GM18517 (cell line): Measurements from ENCODE around the gene NRIP2.
A peak's percentile ranks its signal among the peaks of the same experiment; 100 is the strongest.

Experiments
- ATAC-seq: cut with Tn5 transposase; IDR thresholded peaks from one replicate; pipeline ENCODE4 v1.9.1; 2021; ENCODE audit warnings: mild to moderate bottlenecking, moderate library complexity; ENCODE audit not compliant: unreplicated experiment

Gene NRIP2

DNA sequence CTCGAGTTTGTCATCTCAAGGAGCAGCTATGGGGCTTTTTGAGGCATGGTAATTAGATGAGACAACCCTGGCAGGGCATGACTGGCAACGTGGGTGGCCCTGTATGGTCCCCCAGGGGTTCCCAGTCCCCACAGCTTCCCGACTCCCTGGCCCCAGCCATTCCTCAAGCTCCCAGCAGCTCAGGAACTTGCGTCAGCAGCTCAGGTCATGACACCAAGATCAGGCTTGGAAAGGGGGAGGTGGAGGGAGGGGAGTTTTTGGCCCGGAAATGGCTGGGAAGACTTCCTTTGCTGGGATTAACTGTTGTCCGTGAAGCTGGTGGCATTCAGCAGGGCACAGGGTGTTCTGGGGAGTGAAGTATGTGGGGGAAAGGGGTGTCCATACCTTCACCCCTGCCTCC, 10.4 kb upstream of the NRIP2 start:
- no peak for ATAC-seq

DNA sequence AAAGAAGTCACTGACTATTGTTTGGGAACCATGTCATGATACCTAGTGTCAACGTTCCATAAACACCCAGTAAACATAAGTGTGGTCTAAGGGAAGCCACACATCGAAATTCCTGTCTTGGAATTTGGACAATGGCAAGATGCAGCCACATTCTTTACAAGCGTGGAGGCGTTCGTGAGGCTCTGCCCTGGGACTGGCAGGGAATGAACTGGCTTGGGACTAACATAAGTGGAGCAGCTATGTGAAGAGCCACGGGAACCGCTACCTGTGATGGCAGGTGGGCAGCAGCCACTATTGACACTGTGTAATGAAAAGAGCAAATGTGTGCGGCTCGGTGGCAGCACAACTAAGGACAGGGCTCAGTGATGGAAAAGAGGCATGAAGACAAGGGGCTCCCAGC, 10.0 kb upstream of the NRIP2 start:
- no peak for ATAC-seq

DNA sequence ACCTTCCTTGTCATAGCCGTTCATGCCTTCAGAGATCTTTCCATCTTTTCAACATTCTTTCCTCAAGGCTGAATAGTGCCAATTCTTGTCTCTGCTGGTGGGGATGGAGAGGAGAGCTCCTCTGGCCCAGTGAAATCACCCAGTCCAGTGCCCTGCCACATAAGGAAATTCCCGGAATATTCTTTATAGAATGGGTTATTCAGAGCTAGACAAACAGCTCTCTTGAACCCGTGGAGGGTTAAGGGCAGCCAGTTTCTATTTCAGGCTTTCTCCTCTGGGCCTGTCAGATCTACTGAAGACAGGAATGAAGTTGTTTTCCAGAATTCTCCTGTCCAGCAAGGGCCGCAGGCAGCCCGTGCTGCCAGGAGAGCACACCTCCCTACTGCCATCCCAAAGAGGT, 8.1 kb upstream of the NRIP2 start:
- no peak for ATAC-seq

DNA sequence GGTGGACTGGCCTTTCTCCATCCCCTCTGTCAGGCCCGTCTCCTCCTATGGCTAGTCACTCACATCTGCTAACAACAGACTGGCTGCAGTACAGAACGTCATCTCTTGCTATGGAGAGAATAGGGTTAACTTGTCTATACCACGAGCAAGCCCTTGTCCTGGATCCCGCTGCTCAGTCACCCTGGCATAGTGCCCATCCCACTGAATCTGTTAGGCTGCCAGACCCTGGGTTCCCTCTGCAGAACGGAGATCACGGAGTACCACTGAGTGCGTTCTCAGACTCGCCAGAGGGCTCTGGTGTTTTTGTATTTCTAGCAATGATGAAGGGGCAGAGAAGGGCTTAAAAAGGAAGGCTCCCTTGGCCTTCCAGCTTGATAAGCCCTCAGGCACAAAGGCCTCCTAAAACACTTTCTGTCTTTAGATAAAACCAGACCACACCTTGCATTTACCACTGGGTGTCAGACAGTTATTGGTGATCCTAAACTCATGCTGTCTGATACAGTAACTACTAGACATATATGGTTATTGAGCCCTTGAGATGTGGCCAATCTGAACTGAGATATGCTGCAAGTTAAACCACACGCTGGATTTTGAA, 6.3 kb upstream of the NRIP2 start:
- ATAC-seq: no peak

DNA sequence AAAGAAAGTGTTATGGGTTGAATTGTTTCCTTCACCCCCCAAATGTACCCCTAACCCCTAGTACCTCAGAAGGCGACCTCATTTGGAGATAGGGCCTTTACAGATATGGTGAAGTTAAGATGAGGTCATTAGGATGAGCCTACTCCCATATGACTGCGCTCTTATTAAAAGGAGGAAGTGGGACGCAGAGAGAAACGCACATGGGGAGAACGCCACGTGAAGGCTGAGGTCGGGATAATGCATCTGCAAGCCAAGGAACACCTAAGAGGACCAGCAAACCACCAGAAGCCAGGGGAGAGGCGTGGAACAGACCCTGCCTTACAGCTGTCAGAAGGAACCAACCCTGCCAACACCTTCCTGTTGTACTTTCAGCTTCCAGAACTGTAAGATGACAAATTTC, 1.7 kb upstream of the NRIP2 start:
- no peak for ATAC-seq

DNA sequence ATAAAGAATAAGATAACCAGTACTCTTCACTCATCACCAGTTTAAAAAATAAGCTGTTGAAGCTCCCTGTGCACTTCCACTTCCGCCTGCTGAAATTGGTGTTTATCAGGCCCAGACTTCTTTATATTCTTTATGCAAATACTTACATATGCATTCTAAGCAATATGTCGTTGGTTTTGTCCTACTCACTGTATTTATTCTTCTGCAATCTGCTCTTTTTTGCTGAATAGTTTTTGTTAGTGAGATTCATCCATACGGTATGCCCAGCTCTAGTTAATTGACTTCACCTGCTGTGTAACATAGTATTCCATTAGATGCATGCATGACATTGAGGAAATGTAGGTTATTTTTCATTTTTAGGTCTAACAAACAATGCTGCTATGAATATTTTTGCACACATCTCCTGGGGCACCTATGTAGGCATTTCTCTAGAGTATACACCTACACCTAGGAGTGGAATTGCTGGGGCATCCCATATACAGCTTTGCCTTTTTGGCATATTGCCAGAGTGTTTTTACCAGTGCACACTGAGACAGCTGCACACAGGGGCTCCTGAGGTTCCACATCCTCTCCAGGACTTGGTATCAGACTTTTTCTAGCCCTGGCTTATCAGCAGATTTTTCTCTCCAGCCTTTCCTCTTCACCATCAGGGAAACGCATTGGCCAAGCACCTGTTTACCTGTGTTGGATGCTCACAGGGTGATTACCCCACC, 1.0 kb upstream of the NRIP2 start:
- ATAC-seq: no peak

DNA sequence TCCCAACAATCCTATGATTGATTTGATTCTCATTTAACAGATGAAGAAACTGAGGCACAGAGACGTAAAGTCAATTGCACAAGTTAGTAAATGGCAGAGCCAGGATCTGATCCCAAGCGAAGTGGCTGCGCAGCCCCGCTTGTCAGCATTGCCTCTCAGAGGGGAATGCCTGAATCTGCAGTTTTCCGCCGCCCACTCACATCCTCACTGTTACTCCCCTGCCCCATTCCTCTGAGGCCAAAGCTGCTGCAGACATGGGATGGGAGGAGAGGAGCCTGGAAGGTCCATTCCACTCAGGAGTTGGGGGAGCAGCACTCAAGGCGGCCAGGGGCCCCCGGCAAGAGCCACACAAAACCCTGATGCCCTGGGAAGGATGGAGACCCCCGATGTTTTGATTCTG, 1.0 kb downstream of the NRIP2 start:
- ATAC-seq: no peak

DNA sequence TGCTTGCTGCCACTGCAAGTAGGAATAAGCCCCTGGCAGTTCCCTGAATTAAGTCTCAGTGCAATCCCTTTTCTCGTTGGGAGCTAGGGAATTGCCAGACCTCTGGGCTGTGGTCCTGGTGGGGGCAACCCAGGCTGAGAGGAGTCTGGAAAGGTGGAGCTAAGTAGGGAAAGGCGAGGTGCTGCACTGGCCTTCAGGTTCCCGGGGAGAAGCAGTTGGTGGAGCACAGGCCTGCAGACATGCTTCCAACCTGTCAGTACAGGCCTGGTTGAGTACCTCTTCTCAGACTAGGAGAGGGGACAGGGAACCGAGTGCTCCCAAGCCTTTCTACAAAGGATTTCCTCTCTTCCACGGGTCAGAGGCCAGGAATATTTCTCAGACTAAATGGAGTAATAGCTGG, 1.5 kb downstream of the NRIP2 start:
- ATAC-seq: no peak

DNA sequence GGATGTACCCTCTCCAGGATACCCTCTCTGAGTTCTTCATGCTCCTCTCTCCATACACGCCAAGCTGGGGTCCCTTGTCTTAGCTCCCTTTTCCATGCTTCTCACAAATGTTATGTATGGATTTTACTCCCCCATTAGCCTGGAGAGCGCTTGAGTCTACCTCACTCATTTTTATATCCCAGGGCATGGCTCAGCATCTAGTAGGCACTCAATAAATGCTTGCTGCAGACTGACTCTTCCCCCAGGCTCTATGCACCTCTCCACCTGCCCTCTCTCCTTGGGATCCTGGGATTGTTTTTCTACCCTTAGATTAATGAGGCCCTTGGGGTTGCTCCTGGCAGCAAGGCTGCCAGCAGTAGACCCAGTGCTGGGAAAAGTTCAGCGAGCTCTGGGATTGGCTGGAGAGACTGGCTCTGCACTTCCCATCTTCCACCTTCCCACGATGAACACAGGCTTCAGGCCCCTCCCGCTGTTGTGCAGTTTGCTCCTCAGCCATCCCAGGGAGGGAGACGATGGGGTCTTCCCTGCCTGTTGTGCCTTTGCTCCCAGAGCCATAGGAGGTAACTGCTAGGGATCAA, 2.2 kb downstream of the NRIP2 start:
- no peak for ATAC-seq

DNA sequence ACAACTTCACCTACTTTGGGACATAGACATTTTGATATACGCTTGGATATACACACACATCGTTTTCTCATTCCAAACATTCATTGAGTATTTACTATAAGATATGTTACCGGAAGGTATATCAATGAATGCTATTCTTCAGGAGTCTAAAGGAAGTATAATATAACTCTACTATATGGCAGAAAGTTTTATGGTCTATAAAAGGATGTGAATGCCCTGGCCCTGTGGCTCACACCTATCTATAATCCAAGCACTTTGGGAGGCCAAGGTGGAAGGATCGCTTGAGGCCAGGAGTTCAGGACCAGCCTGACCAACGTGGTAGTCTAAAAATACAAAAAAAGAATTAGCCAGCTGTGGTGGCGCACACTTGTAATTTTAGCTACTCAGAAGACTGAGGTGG, 5.6 kb downstream of the NRIP2 start:
- ATAC-seq: no peak

DNA sequence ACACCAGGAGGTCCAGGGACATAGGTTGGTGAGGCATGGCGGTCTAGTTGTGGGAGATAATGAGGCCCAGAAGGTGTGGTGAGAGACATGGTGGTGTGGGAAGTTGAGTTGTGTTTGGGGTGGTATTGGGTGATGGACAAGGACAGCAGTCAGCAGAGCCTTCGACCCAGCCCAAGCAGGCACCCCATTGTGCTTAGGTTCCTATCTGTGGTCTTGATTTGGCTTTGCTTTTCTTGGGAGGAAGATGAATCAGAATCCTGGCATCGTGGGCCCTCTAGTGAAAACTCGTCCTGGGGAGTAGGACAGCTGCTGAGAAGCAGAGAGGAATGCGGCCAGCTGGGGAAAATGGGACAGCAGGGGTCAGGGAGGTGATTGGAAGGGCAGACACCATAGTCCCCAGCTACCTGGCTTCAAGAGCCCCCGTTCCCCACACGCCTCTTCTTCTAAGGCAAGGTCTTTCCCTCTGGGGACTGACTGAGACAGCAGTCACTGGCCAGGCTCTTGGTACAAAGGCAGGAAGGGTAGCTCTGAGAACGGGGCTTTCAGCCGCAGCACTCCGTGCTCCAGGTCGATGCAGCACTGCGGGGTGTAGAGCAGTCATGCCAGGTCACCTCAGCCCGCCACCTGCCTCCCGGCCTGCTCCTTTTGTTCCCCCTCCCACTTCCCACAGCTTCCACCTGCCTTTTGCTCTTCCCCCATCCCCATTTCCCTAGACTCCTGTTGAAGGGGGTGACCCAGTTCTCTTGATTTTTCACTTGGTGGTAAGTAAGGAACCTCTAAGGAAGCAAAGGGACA, 7.9 kb downstream of the NRIP2 start:
- ATAC-seq: no peak

DNA sequence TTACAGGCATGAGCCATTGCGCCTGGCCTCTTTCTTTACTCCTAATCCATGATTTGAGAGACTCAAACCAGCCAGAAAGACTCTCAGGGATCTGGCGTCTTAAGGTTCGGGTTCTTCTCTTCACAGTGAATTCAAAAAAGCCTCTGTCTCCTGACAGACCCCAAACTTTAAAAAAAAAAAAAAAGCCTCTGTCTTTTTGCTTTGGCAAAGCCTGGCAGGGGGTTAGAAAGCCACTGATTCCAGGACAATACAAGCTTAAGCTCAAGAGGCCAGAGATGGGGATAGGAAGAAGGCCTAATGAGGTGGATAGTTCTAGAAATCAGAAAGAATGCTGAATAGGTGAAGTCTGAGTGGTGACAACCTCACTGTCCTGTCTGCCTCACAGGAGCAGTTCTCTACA, 8.8 kb downstream of the NRIP2 start:
- ATAC-seq: no peak

DNA sequence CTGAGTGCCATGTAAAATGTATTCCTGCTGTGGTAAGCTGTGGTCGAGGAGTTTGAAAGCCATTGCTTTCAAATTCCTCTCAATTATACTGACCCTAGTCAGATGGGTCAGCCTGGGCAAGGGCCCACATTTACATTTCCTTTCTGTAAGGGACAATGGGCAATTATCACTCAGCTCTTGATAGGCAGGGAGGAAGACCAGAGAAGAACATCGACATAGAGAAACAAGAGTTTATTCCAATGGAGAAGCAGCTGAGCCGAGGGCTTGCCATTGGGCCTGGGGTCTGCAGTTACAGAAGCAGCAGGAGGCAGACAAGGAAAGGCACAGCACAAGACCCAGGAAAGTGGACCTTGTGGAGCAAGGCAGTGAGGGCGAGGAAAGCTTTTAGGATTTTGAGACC, 9.7 kb downstream of the NRIP2 start:
- ATAC-seq: no peak

DNA sequence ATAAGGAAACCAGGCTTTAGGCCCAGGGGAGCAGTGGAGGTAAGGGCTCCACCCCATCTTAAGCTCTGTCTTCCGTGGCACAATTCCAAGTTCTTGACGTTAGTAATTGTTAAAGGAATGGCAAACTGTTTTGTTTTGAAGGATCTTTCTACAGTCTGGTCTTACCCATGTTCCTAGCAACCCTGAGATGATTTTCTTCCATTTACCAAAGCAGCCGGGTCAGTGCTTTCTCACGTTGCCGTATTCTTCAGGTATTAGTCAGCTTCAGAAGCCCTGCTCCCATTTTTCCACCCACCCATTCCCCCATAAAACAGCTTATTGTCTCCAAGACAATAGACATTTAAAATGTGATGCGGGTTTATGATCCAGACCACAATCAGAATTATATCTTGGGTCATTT, 10.3 kb downstream of the NRIP2 start:
- ATAC-seq: no peak

DNA sequence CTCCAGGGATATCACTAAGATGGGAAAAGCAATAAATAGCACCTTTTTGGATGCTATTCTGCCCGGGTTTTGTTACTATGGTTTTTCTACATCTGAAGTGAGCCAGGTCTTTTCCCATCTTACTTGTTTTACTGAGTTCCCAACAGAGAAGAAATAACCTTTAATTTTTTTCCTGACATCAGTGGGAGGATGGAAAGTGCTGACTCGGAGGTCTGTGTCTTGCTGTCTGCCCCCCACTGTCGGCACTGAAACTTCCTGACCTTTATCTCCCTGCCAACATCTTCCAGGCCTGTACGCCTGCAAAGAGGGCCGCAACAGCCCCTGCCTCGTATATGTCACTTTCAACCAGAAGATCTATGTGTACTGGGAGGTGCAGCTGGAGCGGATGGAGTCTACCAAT, 11.4 kb downstream of the NRIP2 start:
- ATAC-seq: no peak

DNA sequence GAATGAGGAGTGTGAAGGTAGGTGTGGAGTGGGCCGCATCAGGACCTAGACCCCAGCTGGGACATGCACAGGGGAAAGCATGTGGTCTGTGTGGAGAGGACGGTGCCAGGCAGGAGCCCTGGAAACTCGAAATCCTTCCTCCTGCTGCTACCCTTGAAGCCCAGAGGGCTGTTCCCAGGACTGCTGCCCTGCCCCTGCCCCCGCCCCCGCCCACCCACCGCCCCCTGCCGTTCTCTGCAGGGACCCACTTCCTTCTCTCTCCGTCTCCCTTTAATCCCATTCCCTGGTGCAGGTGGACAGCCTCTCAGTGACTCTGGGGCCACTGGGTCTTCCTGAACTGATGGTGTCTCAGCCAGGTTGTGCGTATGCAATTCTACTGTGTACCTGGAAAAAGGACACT, 14.4 kb downstream of the NRIP2 start:
- ATAC-seq: no peak

DNA sequence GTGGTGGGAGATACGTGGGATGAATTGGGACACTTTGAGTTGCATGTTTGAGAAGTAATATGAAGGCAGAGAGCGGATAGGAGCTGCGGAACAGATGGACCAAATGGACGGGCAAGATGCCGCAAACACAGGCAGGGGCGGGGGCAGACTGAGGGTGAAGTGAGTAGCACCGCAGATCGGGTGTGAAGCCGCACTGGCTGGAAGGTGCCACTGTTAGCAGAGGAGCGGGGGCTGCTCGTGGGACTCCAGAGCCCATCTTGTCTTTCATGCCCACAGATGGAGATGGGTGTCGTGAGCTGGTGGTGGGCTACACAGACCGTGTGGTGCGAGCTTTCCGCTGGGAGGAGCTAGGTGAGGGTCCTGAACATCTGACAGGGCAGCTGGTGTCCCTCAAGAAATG, 15.0 kb downstream of the NRIP2 start:
- ATAC-seq: no peak

DNA sequence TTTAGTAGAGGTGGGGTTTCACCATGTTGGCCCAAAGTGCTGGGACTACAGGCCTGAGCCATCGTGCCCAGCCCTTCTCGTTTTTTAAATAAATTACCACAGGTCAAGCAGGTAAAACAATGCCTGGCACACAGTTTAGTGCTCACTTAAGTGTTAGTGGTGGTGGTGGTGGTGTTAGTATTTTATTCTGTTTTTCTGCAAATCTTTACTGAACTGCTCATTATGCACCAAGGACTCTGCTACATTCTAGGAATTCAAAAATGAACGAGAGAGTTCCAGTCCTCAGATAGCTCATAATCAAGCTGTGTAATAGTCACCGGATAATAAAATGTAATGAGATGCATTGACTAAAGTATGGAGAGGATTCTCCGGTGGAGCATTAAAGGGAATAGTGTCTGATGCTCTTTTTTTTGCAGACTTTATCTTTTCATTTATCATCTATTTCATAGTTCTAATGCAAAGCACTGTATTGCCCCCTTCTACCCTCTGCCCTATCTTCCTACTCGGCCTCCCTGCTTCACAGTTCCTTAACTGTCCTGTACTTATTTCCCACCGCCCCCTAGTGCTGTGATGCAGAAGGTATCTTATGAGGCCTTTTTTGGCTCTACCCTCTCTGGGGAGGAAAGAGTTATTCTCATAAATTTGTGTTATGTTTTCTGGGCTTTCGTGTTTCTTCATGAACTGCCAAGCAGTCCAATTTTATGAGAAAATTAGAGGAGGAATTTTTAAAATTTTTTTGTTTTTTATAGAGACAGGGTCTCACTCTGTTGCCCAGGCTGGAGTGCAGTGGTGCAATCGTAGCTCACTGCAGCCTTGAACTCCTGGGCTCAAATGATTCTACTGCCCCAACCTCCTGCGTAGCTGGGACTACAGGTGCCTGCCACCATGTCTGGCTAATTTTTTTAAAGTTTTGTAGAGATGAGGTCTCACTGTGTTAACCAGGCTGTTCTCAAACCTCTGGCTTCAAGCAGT, 21.3 kb downstream of the NRIP2 start:
- peak; percentile 0 for ATAC-seq

DNA sequence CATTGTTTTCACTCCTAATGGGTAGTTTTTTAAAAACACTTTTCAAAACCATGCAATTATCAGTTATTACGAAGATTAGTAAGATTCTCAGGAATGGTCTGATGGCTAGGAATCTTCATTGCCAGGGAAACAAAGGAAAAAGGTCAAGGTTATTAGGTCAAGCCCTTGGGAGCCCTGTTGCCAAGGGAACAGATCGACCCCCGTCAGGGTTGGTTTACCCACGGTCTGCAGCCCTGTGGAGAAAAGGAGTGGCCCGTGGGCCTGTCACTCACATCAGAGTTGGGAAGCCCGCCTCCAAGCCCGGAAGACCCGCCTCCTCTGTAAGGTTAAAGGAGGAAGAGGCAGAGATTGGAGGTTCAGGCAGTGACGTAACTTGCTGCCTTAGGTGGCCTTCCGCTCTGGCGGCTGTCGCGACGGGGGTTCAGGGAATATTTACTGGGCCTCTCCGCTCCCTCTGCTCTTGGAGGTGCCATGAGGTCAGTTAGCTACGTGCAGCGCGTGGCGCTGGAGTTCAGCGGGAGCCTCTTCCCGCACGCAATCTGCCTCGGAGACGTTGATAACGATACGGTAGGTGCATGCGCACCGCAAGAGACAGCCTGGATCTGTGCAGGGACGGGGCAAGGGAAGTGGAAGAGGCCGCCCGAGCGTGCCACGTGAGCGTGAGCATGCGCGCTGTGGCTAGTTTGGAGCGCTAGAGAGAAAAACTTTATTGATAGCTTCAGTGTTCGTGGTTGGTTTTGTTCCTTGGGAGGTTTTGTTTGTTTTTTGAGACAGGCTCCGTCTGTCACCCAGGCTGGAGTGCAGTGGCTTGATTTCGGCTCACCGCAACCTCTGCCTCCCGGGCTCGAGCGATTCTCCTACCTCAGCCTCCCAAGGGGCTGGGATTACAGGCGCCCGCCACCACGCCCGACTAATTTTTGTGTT, 22.3 kb downstream of the NRIP2 start, which contains the start of gene ITFG2:
Gene ITFG2, plus strand, starts transcription at position 379 of the 924 bp plus-strand sequence. Its CDS starts 93 bp downstream, at position 472.
- peak; percentile 93 for ATAC-seq

DNA sequence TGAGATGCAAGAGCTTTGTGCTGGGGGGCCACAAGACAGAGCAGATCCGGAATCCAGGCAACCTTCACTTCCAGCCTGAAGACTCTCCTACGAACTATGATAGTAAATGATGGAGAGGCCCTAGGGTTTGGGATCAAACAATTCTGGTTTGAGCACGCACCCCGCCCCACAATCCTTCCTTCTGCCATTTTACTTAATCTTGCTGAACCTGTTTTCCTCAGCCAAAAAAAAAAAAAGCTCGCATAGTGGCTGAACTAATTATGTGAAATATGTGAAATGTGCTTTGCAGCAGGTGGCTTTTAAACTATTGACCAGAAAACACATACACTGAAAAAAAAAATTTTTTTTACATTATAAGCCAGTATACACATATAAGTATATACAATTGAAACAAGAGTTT, 23.0 kb downstream of the NRIP2 start:
- ATAC-seq: no peak
